Measurements from ENCODE around the gene SRBD1.

The SRBD1 gene

DNA sequence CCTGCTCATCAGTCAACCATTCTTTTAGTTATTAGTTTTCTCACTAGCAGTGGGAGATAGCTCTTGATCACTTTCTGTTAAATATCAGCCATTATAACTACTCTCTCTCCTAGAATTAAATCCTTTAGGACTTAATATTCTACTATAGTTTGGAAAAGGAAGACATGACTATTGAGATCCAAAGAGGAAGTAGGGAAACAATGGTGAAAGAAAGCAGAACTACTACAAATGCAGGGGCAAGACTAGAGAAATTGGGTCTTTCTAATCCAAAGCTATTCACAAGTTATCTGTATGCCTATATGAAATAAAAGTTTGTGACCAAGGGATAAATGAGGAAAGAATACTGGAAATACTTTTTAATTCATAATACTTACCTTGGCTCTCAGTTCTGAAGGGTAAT is 65.1 kb downstream of the SRBD1 start:
- DNase-seq (ENCODE audit: low spot score) = no peak

DNA sequence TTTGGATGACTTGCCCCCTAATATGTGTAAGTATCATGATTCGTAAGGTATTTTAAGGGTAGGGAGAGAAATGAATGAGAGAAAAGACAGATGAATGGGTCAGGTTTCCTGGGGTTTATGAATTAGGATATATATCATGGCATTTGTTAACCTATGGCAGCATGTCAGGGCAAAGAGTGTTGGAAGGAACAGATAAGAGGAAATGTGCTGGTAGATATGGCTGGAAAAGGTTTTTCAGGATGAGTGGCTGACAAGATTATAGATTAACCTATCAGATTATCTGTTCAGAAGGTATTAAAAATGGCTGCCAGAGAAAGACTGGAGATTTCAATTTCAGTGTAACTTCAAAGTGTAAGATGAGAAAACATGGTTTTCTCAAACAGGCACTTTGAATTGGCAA is 67.8 kb downstream of the SRBD1 start:
- no peak for DNase-seq (ENCODE audit: low spot score)

DNA sequence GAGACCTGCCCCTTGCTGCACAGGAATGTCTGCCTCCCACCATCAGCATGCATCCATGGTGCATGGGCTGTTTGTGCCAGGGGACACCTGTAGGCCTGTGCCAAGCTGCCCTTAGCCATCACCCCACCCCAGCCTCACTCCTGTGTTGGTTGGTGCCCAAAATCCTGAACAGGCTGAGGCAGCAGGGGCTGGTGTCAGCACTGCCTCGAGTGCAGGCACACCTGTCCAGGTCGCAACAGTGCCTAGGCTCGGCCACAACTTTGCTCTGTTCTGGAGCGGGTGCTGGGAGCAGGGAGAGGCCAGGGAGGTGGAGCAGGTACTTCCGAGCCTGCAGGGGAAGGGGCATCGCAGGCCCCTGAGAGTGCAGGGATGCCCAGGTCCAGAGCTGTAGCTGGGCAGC is 69.1 kb downstream of the SRBD1 start:
- DNase-seq (ENCODE audit: low spot score) = no peak

DNA sequence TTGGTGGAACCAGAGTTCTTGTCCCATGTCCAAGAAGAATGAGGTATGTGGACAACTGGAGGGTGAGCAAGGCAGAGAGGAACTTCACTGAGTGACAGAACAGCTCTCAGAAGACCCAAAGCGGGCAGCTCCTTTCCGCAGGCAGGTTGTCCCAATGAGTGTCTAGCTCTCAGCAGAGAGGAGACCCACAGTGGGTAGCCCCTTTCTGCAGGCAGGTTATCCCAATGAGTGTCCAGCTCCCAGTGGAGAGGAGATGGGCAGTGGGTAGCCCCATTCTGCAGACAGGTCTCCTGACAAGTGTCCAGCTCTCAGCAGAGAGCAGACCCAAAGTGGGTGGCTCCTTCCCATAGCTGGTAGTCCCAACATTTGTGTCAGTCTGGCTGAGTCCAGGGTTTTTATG is 69.6 kb downstream of the SRBD1 start:
- no peak for DNase-seq (ENCODE audit: low spot score)

DNA sequence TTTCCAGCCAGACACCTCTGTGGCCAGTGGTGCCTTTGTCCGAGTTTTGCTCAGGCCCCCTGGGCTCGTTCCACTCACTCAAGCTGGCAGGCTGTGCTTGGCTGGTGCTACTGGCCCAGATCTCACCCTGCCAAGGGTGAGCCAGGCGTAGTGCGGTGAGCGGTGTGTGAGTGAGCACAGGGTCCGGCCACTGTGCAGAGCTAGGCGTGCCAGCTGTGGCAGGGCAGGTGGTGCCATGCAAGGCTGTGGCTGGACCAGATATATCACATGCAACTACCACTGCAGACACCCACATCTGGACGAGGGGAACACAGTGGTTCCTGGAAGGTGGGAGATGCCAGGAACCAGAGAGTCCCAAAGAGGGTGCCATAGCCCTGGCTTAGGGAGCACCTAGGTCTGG is 70.1 kb downstream of the SRBD1 start:
- no peak for DNase-seq (ENCODE audit: low spot score)

DNA sequence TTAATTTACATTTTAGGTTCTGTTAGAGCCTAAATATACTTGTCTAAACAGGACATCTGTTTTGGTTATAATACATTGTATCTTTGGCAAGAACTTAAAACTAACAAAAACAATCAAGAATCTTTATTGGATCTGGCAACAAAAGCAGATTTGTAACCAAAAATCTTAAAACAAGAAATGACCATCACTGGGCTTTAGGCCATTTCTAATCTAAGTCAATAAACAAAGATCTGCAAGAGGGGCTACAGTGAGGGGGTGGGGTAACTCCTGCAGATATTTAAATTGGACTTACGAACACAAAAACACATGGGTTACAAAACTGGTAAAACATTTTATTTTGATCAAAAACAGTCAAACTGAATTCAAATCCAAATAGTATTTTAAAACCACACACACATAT is 77.3 kb downstream of the SRBD1 start:
- no peak for DNase-seq (ENCODE audit: low spot score)

DNA sequence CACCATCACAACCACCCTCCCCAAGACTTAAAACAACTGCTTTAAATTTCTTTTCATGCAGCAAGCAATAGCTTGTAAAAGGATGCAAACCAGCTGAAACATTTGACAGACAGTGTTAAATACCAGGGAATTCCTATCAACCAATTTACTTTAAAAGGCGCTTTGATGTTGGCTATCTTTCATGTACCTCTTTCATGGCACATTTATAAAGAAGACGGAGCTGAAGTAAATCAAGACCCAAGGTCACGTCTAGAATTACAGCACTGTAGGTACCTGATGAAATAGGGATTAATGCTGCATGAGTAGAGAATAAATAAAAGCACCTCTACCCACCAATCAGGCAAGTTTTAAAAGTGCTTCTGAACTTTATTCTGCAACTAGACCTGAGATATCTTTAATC is 78.9 kb downstream of the SRBD1 start:
- DNase-seq (ENCODE audit: low spot score) = no peak

DNA sequence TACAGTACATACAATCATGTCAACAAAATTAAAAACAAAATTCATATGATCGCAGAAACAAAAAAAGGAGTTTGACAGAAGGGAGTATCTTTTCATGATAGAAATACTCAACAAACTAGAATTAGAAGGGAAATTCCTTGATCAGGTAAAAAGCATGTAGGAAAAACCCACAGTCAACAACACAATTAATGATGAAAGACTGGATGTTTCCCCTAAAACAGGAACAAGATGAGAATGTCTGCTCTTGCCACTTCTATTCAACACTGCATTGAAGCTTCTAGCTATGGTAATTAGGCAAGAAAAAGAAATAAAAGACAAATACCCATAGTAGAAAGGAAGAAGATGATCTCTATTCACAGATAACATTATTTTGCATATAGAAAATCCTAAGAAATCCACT is 87.1 kb downstream of the SRBD1 start:
- DNase-seq (ENCODE audit: low spot score) = no peak

DNA sequence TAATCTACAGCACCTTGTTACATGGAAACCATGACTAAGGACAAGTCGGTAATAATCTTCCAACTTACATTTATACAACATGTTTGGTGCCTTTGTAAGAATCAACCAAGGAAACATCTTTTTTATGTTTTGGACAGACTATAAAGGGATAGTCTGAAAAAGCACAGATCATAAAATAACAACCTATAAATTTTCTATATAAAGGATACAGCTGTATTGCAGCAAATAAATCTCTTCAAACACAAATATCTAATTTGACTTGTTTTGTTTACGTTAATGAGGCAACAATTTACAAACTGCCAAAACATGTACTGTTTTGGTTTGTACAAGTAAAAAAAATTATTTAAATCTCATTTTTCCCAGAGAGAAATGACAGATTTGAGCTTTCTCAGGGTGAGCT is 92.5 kb downstream of the SRBD1 start:
- DNase-seq (ENCODE audit: low spot score) = no peak

DNA sequence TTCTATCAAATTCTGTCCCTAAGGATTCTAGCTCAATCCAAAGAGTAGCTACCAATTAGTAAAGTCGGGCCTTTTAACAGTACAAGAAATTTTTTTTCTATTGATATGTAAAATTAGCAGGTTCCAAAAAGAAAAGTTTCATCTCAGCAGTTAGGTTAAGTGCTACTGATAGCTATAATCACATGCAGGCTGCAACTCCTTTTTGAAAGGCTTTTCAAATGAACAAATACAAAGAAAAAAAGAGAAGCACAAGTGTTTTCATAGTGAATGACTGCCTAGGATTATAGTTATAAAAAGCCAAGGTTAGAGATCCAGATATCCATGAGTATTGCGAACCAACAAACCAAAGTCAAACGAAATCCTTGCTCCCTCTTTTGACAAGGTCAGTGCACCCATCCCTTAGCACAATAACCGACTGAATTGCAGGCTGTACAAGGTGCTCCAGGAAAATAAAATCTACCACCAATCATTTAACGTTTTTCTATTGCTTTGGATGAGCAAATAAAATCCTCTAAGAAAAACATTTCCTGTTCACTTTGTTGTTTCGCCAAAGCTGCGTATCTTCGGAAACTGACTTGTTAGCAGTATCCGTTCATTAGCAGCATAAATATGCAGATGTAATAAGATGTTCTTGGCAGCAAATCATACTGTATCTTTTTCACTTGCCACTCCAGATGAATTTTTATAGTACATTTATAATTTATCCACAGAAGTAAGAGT is 100.2 kb downstream of the SRBD1 start:
- DNase-seq (ENCODE audit: low spot score) = no peak

DNA sequence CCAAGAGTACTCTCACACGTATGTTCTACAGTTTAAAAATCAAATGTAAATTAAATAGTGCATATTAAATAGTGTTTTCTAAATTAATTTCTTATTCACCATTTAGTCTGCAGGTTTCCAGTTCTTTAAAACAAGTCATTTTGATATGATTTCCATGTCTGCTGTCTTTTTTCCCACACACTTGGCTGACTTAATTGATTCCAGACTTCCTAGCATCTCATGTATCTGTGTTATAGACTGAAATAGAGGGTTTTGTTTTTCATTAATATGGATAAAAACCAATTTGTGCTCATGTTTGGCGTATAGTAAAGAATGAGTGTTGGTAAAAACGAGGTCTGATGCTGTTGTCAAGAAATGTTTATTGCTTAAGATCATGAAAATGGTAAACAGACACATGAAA is 104.3 kb downstream of the SRBD1 start:
- no peak for DNase-seq (ENCODE audit: low spot score)

DNA sequence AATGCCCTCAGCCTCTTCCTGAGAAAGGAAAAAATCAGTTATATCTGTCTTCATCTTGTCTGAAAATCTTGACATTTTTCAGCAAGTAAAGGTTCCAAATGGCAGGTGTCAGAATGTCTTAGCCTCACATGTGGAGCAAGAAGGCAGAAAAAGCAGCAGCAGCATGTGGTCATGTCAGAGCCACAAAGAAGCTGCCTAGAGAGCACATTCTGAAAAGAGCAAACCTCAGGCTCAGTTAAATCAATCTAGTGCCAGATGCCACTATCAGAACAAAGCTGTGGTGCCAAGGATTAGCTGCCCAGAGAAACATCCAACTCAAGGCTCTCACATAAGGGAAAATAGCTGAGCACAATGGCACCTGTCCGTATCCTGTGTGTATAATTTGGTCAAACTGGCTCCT is 105.9 kb downstream of the SRBD1 start:
- no peak for DNase-seq (ENCODE audit: low spot score)

DNA sequence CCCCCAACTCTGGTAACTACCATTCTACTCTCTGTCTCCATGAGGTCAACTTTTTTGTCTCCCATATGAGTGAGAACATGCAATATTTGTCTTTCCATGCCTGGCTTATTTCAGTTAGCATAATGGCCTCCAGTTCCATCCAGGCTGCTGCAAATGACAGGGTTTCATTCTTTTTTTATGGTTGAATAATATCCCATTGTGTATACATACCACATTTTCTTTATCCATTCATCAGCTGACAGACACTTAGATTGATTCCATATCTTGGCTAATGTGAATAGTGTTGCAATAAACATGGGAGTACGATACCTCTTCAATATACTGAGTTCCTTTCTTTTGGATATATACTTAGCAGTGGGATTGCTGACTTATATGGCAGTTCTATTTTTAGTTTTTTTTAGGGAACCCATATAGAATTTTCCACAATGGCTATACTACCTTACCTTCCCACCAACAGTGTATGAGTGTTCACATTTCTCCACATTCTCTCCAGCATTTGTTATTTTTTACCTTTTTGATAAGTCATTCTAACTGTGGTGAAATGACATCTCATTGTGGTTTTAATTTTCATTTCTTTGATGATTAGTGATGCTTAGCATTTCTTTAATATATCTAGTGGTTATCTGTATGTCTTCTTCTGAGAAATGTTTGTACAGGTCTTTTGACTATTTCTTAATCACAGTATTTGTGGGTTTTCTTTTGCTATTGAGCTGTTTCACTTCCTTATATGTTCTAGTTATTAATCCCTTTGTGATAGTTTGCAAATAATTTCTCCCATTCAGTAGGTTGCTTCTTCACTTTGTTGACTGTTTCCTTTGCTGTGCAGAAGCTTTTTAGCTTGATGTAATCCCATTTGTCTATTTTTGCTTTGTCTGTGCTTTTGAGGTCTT is 112.2 kb downstream of the SRBD1 start:
- no peak for DNase-seq (ENCODE audit: low spot score)

DNA sequence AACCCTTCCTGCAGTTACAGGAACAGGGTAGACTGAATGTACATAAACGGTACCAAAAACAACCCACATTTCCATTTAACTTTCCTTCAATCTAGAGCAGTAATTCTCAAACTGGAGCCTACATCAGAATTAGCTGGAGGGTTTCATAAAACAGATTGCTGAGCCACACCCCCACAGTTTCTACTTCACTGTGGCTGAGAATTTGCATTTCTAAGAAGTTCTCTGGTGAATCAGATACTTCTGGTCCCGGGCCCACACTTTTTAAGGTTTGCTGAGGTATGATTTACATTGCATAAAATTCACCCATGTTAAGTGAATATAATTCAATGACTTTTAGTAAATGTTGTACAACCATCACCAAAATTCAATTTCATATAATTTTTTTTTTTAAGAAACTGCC is 113.7 kb downstream of the SRBD1 start:
- DNase-seq (ENCODE audit: low spot score) = no peak

DNA sequence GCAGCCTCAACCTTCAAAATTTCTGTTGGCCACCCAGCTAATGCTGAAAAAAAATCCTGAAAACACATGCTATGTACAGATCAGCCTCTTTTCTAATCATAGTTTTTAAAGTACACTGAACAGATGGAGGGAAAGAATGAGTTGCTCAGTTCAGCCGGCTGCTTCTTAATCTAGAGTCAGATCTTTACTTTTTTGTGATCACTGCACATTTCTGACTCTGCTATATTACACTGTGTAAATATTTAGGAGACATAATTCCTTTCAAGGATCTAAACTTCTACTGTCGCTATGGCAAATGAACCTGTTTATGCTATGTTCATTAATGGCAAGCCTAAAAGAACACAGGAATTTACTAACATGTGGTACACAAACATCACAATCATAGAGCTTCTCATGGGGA is 114.2 kb downstream of the SRBD1 start:
- DNase-seq (ENCODE audit: low spot score) = no peak

DNA sequence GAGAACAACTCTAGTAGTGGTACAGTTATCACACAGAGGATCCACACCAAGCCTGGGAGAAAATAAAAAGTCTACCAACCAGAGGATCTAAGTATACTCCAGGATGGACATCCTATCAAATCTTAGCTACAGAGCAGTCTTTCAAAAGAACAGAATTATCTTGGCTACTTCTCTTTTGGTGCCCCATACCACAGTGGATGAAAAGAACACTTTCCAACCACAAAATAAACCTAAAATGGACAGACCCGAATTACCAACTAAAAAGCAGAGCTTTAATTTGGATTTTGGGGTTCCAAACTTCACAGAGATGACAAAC is 116.1 kb downstream of the SRBD1 start:
- DNase-seq (ENCODE audit: low spot score) = no peak

DNA sequence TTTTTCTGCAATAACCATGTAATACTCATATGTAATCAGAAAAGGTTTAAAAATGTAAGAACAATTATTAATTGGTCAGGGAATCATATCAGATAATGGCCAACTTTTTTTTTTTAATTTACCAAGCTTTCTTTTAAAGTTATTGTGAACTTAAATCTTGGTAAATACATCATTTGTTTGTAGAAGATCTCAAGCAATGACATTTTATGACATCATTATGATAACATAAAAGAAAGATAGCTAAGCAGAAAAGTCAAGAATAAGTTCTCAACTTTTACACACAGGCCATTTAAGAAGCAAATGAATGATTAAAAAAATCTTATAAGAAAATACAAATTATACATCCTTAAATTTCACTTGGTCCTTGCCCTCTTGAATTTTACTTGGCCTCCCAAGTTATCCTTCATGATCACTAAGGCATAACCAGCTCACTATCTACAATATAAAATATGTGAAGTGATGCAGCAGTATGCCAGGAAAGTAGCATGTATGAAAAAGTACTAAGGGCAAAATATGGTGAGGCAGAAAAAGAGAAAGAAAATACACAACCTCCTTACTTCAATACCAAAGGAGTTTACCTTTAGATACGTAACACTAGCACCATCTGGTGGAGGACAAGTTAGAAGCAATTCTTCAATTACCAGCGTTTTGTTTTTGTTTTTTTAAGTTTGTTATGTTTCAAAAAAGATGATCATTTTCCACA is 116.6 kb downstream of the SRBD1 start:
- peak; percentile 42 for DNase-seq (ENCODE audit: low spot score)

DNA sequence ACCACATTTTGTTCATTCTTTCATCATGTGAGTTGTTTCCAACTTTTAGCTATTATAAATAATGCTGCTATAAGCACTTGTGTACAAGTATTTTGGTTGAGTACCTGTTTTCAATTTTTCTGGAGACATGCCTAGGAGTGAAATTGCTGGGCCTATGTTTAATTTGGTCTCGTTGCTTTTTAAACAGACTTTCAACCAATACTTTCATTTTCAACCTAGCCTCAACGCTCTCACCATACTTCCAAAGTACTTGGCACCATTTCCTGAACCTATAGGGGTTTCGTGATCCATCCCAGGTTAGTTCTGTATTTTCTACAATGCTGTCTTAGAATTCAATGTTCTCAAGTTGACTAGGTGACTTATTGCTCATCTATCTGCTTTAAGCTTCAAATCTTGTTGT is 126.1 kb downstream of the SRBD1 start:
- no peak for DNase-seq (ENCODE audit: low spot score)

DNA sequence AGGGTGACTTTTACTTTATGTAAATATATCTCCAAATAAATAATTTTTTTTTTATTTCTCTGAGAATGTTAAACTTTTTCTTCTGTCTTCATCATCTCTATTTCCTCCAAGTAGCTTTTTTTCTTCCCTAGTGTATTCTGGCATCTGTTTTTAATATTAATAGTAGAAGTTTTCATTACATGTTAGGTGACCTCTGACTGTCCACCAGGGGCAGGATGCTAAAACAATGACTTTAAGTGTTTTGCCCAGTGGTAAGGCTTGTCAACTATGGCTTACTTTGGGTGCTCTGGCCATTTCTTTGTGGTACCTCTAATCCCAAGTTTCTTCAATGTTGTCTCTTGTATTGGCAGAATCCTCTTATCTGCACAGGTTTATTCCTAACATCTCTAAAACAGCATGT is 127.1 kb downstream of the SRBD1 start:
- no peak for DNase-seq (ENCODE audit: low spot score)

DNA sequence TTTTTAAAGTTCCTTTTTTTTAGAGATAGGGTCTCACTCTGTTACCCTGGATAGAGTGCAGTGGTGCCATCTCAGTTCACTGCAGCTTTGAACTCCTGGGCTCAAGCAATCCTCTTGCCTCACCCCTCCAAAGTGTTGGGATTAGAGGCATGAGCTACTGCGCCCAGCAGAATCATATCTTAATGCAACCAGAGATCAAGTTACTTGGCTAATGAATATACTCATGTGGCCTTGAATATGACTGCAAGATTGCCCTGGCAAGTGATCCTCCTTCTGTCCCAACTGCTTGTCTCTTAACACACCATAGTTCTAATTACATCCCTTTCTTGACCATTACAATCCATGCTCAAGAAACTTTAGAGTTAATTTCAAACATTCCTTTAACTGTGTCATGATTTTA is 133.5 kb downstream of the SRBD1 start:
- no peak for DNase-seq (ENCODE audit: low spot score)

DNA sequence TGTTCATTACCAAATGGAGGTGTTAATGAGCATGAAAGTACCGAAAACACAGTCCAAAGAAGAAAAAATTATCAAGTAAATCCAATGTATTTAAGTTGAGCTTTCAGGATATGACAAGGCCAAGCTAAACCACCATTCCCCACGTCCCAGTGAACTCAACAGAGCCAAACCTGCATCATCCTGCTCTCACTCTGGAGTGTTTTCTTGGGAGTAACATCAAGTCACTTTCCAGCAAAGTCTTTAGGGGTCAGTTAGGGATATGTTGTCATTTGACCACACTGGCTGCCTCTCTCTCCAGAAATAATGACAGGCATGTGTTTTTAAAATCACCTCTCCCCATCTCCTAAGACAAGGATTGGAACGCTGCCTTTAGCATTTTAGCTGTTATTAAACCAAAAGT is 140.5 kb downstream of the SRBD1 start:
- DNase-seq (ENCODE audit: low spot score) = no peak

DNA sequence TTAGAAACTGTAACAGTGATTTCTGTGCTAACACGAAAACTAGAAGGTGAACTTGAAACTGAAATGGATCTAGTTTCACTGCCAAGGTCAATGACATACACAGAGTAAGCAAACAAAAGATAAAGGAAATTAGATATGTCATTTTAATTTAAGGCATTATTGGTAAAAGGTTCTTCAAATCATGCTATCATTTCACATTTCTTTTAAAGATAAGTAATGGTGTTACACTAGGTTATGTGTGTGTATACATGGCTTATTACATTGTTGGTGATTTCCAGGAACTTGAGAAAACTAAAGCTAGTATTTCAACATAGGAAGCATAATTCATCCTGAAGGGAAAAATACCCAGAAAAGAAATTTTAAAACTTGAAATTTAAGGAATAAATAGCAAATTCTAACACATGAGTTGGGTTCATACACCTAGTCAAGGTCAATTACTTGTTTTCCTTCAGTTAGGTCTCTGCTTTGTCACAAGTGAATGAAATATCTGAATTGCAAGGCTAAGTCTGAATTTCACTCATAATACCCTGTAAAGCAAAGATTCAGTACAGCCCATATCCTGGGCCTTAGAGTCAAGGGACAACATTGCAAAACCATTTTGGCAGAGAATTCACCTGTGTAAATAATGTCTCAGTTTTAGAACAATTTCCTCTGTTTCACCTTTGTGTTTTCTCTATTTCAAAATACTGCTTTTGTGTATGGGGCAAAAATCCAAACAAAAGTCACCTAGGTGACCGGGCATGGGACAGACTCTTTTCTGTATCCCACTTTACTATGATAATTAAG is 141.6 kb downstream of the SRBD1 start:
- no peak for DNase-seq (ENCODE audit: low spot score)
